ENCODE data around the gene CDH23. TPM values are rescaled to one million over a fixed set of nuclear protein-coding genes. Genes with fewer than 3 reads are reported as not detected.

Gene CDH23
- total RNA-seq, 1 experiment from 2014 or later = 2.1 TPM

GRCh38 chr10:71584461-71584860 is 187.7 kb downstream of the CDH23 start:
- Histone ChIP-seq H3K4me3 (ENCODE audit: low read length) (no peak overlapping the region), H3K9me3 (ENCODE audit: low read length) (no peaks in the 10 kb centered on the region)

GRCh38 chr10:71584902-71585563 is 188.3 kb downstream of the CDH23 start:
- Histone ChIP-seq H3K9me3 (ENCODE audit: low read length) (no peaks in the 10 kb centered on the region), H3K4me1 (ENCODE audit: low read length) (peaks cover 12% of the 10 kb centered on the region)

More at GRCh38 chr10:71584461-71584860, 187.7 kb downstream of the CDH23 start:
- no peaks in the 10 kb centered on the region for H3K27me3 ChIP-seq (ENCODE audit: low read length)
- DNase-seq = no peak
- no peaks in the 10 kb centered on the region for H3K9me2 ChIP-seq (replicated peaks; ENCODE audit: insufficient read depth, low read length)
- no peak overlapping the region for H3K4me2 ChIP-seq (ENCODE audit: low read depth, low read length, poor library complexity, severe bottlenecking)
- H4K20me1 ChIP-seq (ENCODE audit: insufficient read depth, low read depth, low read length) = no peaks in the 10 kb centered on the region
- no peak overlapping the region for H2AFZ ChIP-seq (ENCODE audit: low read length)
- no peak overlapping the region for H3K9ac ChIP-seq (ENCODE audit: low read length)
- H3K4me1 ChIP-seq (ENCODE audit: low read length) = peaks cover 8% of the 10 kb centered on the region; the same call in 1 of the 2 replicates
- no peaks in the 10 kb centered on the region for H3K79me2 ChIP-seq (ENCODE audit: low read length)
- H3K27ac ChIP-seq (ENCODE audit: low read length) = no peak overlapping the region
- no peaks in the 10 kb centered on the region for H3K36me3 ChIP-seq (ENCODE audit: insufficient read depth, low read length)

GRCh38 chr10:71585564-71586290 is 189.0 kb downstream of the CDH23 start:
- no peak for DNase-seq
- peaks cover 19% of the 10 kb centered on the region for H3K4me1 ChIP-seq (ENCODE audit: low read length)
- no peaks in the 10 kb centered on the region for H4K20me1 ChIP-seq (ENCODE audit: insufficient read depth, low read depth, low read length)
- H3K9me3 ChIP-seq (ENCODE audit: low read length) = no peaks in the 10 kb centered on the region
- no peak overlapping the region for H2AFZ ChIP-seq (ENCODE audit: low read length)
- H3K27ac ChIP-seq (ENCODE audit: low read length) = no peak overlapping the region
- H3K36me3 ChIP-seq (ENCODE audit: insufficient read depth, low read length) = no peaks in the 10 kb centered on the region
- no peaks in the 10 kb centered on the region for H3K9me2 ChIP-seq (replicated peaks; ENCODE audit: insufficient read depth, low read length)
- H3K4me3 ChIP-seq (ENCODE audit: low read length) = no peak overlapping the region
- H3K9ac ChIP-seq (ENCODE audit: low read length) = no peak overlapping the region
- H3K79me2 ChIP-seq (ENCODE audit: low read length) = no peaks in the 10 kb centered on the region
- H3K27me3 ChIP-seq (ENCODE audit: low read length) = no peaks in the 10 kb centered on the region
- H3K4me2 ChIP-seq (ENCODE audit: low read depth, low read length, poor library complexity, severe bottlenecking) = no peak overlapping the region

More at GRCh38 chr10:71584902-71585563, 188.3 kb downstream of the CDH23 start:
- no peak overlapping the region for H2AFZ ChIP-seq (ENCODE audit: low read length)
- H3K36me3 ChIP-seq (ENCODE audit: insufficient read depth, low read length) = no peaks in the 10 kb centered on the region
- no peak for DNase-seq
- no peak overlapping the region for H3K27ac ChIP-seq (ENCODE audit: low read length)
- H3K4me3 ChIP-seq (ENCODE audit: low read length) = no peak overlapping the region
- no peaks in the 10 kb centered on the region for H3K9me2 ChIP-seq (replicated peaks; ENCODE audit: insufficient read depth, low read length)
- H3K79me2 ChIP-seq (ENCODE audit: low read length) = no peaks in the 10 kb centered on the region
- no peak overlapping the region for H3K4me2 ChIP-seq (ENCODE audit: low read depth, low read length, poor library complexity, severe bottlenecking)
- no peak overlapping the region for H3K9ac ChIP-seq (ENCODE audit: low read length)
- H4K20me1 ChIP-seq (ENCODE audit: insufficient read depth, low read depth, low read length) = no peaks in the 10 kb centered on the region
- no peaks in the 10 kb centered on the region for H3K27me3 ChIP-seq (ENCODE audit: low read length)

- no peak overlapping the region for H2AFZ ChIP-seq (ENCODE audit: low read length)
- H3K9me3 ChIP-seq (ENCODE audit: low read length) = no peaks in the 10 kb centered on the region
- H3K9ac ChIP-seq (ENCODE audit: low read length) = no peak overlapping the region
- no peaks in the 10 kb centered on the region for H4K20me1 ChIP-seq (ENCODE audit: insufficient read depth, low read depth, low read length)
- no peaks in the 10 kb centered on the region for H3K36me3 ChIP-seq (ENCODE audit: insufficient read depth, low read length)
- no peaks in the 10 kb centered on the region for H3K79me2 ChIP-seq (ENCODE audit: low read length)
- no peak overlapping the region for H3K27ac ChIP-seq (ENCODE audit: low read length)
- no peak for DNase-seq
- H3K27me3 ChIP-seq (ENCODE audit: low read length) = no peaks in the 10 kb centered on the region
- H3K4me2 ChIP-seq (ENCODE audit: low read depth, low read length, poor library complexity, severe bottlenecking) = no peak overlapping the region
- H3K9me2 ChIP-seq (replicated peaks; ENCODE audit: insufficient read depth, low read length) = no peaks in the 10 kb centered on the region
- H3K4me3 ChIP-seq (ENCODE audit: low read length) = no peak overlapping the region
- H3K4me1 ChIP-seq (ENCODE audit: low read length) = peaks cover 21% of the 10 kb centered on the region
Measured at GRCh38 chr10:71587941-71588573, 191.3 kb downstream of the CDH23 start.

GRCh38 chr10:71588685-71589084 is 192.0 kb downstream of the CDH23 start:
- Histone ChIP-seq H3K36me3 (ENCODE audit: insufficient read depth, low read length) (no peaks in the 10 kb centered on the region), H3K4me3 (ENCODE audit: low read length) (no peak overlapping the region), H2AFZ (ENCODE audit: low read length) (no peak overlapping the region), H3K9me3 (ENCODE audit: low read length) (no peaks in the 10 kb centered on the region), H3K27ac (ENCODE audit: low read length) (no peak overlapping the region), H4K20me1 (ENCODE audit: insufficient read depth, low read depth, low read length) (no peaks in the 10 kb centered on the region), H3K9ac (ENCODE audit: low read length) (no peak overlapping the region), H3K27me3 (ENCODE audit: low read length) (no peaks in the 10 kb centered on the region), H3K4me1 (ENCODE audit: low read length) (peaks cover 21% of the 10 kb centered on the region), H3K4me2 (ENCODE audit: low read depth, low read length, poor library complexity, severe bottlenecking) (no peak overlapping the region), H3K79me2 (ENCODE audit: low read length) (no peaks in the 10 kb centered on the region), H3K9me2 (replicated peaks; ENCODE audit: insufficient read depth, low read length) (no peaks in the 10 kb centered on the region)
- DNase-seq = no peak

GRCh38 chr10:71589617-71590551 is 193.2 kb downstream of the CDH23 start:
- Histone ChIP-seq H3K9ac (ENCODE audit: low read length) (no peak overlapping the region), H3K27ac (ENCODE audit: low read length) (no peak overlapping the region), H3K27me3 (ENCODE audit: low read length) (no peaks in the 10 kb centered on the region), H3K4me1 (ENCODE audit: low read length) (peaks cover 21% of the 10 kb centered on the region), H3K4me3 (ENCODE audit: low read length) (no peak overlapping the region), H3K79me2 (ENCODE audit: low read length) (no peaks in the 10 kb centered on the region), H2AFZ (ENCODE audit: low read length) (no peak overlapping the region), H4K20me1 (ENCODE audit: insufficient read depth, low read depth, low read length) (no peaks in the 10 kb centered on the region), H3K9me2 (replicated peaks; ENCODE audit: insufficient read depth, low read length) (no peaks in the 10 kb centered on the region), H3K36me3 (ENCODE audit: insufficient read depth, low read length) (no peaks in the 10 kb centered on the region), H3K4me2 (ENCODE audit: low read depth, low read length, poor library complexity, severe bottlenecking) (no peak overlapping the region), H3K9me3 (ENCODE audit: low read length) (no peaks in the 10 kb centered on the region)
- DNase-seq = no peak

- peak; percentile 66 for DNase-seq
- H4K20me1 ChIP-seq (ENCODE audit: insufficient read depth, low read depth, low read length) = no peaks in the 10 kb centered on the region
Measured at GRCh38 chr10:71590781-71591350, 194.1 kb downstream of the CDH23 start.

More at GRCh38 chr10:71590781-71591350, 194.1 kb downstream of the CDH23 start:
- peaks cover 17% of the 10 kb centered on the region for H3K4me1 ChIP-seq (ENCODE audit: low read length)
- H3K4me2 ChIP-seq (ENCODE audit: low read depth, low read length, poor library complexity, severe bottlenecking) = peak overlapping the region; percentile 54
- no peaks in the 10 kb centered on the region for H3K79me2 ChIP-seq (ENCODE audit: low read length)
- H3K9ac ChIP-seq (ENCODE audit: low read length) = no peak overlapping the region
- no peaks in the 10 kb centered on the region for H3K36me3 ChIP-seq (ENCODE audit: insufficient read depth, low read length)
- H2AFZ ChIP-seq (ENCODE audit: low read length) = no peak overlapping the region
- H3K27me3 ChIP-seq (ENCODE audit: low read length) = no peaks in the 10 kb centered on the region
- H3K27ac ChIP-seq (ENCODE audit: low read length) = no peak overlapping the region
- no peak overlapping the region for H3K4me3 ChIP-seq (ENCODE audit: low read length)
- no peaks in the 10 kb centered on the region for H3K9me3 ChIP-seq (ENCODE audit: low read length)
- no peaks in the 10 kb centered on the region for H3K9me2 ChIP-seq (replicated peaks; ENCODE audit: insufficient read depth, low read length)

Data from Karpas-422 (cell line).